Epithelial cell of proximal tubule (primary cell): ENCODE results near the gene RCOR2. TPM values are rescaled to one million over a fixed set of nuclear protein-coding genes. Genes with fewer than 3 reads are reported as not detected.

Source experiments
- DNase-seq: peaks from one replicate; pipeline ENCODE4 v3.0.0-alpha.2; 2011; ENCODE audit warnings: low read depth
- H3K4me3 ChIP-seq: 2 replicates; pipeline ENCODE4 v1.5.1; 2011; ENCODE audit warnings: low read depth, mild to moderate bottlenecking, low read length
- CTCF ChIP-seq: conservative IDR thresholded peaks from 2 replicates; pipeline ENCODE4 v1.5.1; 2012; ENCODE audit warnings: low read depth, mild to moderate bottlenecking, low read length
- total RNA-seq: library from RNA; depleted of rRNA; stranded (reverse); fragments of >200 nt; gene quantifications from 2 replicates; pipeline ENCODE4 v1.2.3, GENCODE V29; 2015

Gene RCOR2
- total RNA-seq, 1 donor from 2014 or later: 3.1 TPM

GRCh38 chr11:63871962-63872799, 44.8 kb downstream of the RCOR2 start:
- peak; percentile 53 for TF ChIP-seq CTCF
- DNase-seq: peak; percentile 86
- H3K4me3 ChIP-seq: peak overlapping the region; percentile 19

- no peak for TF ChIP-seq CTCF
- no peak for DNase-seq
- no peak overlapping the region for H3K4me3 ChIP-seq
These were observed 46.4 kb downstream of the RCOR2 start for GRCh38 chr11:63870351-63871140.

- no peak for TF ChIP-seq CTCF
- no peak overlapping the region for H3K4me3 ChIP-seq
- DNase-seq: no peak
These were observed 47.3 kb downstream of the RCOR2 start for GRCh38 chr11:63869683-63870082.

- no peak for DNase-seq
- no peak for TF ChIP-seq CTCF
- H3K4me3 ChIP-seq: no peak overlapping the region
These were observed 47.8 kb downstream of the RCOR2 start for GRCh38 chr11:63869171-63869591.

- no peak for DNase-seq
- H3K4me3 ChIP-seq: no peak overlapping the region
- TF ChIP-seq CTCF: no peak
These were observed 48.4 kb downstream of the RCOR2 start for GRCh38 chr11:63868399-63869064.

GRCh38 chr11:63867511-63867910, 49.5 kb downstream of the RCOR2 start:
- DNase-seq: no peak
- TF ChIP-seq CTCF: no peak
- H3K4me3 ChIP-seq: no peak overlapping the region
